Activated naive CD8-positive, alpha-beta T cell treated with anti-CD3 and anti-CD28 coated beads for 36 hours (primary cell): Measurements from ENCODE around the gene ZMYND11. TPM values are rescaled to one million over a fixed set of nuclear protein-coding genes. Genes with fewer than 3 reads are reported as not detected.
A peak's percentile ranks its signal among the peaks of the same experiment; 100 is the strongest.

Experiments
- DNase-seq: peaks from one replicate; pipeline ENCODE4 v3.0.0; 2021
- H3K27ac Mint-ChIP-seq: one replicate; pipeline ENCODE4 v1.8.0; 2022; ENCODE audit warnings: mild to moderate bottlenecking, moderate library complexity, mixed read lengths
- H3K27me3 Mint-ChIP-seq: one replicate; pipeline ENCODE4 v1.8.0; 2022; ENCODE audit warnings: mild to moderate bottlenecking, mixed read lengths
- H3K36me3 Mint-ChIP-seq: one replicate; pipeline ENCODE4 v1.8.0; 2021; ENCODE audit warnings: mild to moderate bottlenecking, mixed read lengths
- H3K4me1 Mint-ChIP-seq: one replicate; pipeline ENCODE4 v1.8.0; 2021; ENCODE audit warnings: mixed read lengths
- H3K4me3 Mint-ChIP-seq: one replicate; pipeline ENCODE4 v1.8.0; 2022; ENCODE audit warnings: mild to moderate bottlenecking, moderate library complexity, mixed read lengths
- H3K9me3 Mint-ChIP-seq: one replicate; pipeline ENCODE4 v1.8.0; 2022; ENCODE audit warnings: mixed read lengths
- total RNA-seq, 2 experiments: library from RNA; stranded (reverse); gene quantifications; one replicate each; pipeline ENCODE4 v1.2.3, GENCODE V29; 2021

ZMYND11 gene
- total RNA-seq, 2 experiments from 2014 or later, result 21.7 to 21.8 TPM

GRCh38 chr10:106740-107139 lies 28.5 kb upstream of the ZMYND11 start:
- Mint-ChIP-seq H3K4me1 (peaks cover 11% of the 10 kb centered on the region), H3K4me3 (no peak overlapping the region), H3K36me3 (no peaks in the 10 kb centered on the region), H3K9me3 (no peaks in the 10 kb centered on the region), H3K27ac (no peak overlapping the region), H3K27me3 (no peaks in the 10 kb centered on the region)
- peak; percentile 28 for DNase-seq

GRCh38 chr10:112246-112645 lies 23.0 kb upstream of the ZMYND11 start:
- Mint-ChIP-seq H3K4me1 (no peaks in the 10 kb centered on the region), H3K9me3 (peaks cover 8% of the 10 kb centered on the region), H3K4me3 (no peak overlapping the region), H3K27me3 (peaks cover 7% of the 10 kb centered on the region), H3K36me3 (no peaks in the 10 kb centered on the region), H3K27ac (no peak overlapping the region)
- DNase-seq, result no peak

GRCh38 chr10:124874-125273 lies 10.4 kb upstream of the ZMYND11 start:
- no peak overlapping the region for H3K27ac Mint-ChIP-seq
- peaks cover 7% of the 10 kb centered on the region for H3K4me1 Mint-ChIP-seq
- peaks cover 9% of the 10 kb centered on the region for H3K9me3 Mint-ChIP-seq
- H3K27me3 Mint-ChIP-seq, result peaks cover 20% of the 10 kb centered on the region
- peaks cover 6% of the 10 kb centered on the region for H3K36me3 Mint-ChIP-seq
- no peak for DNase-seq
- H3K4me3 Mint-ChIP-seq, result no peak overlapping the region

GRCh38 chr10:127612-128432 lies 7.4 kb upstream of the ZMYND11 start:
- DNase-seq, result no peak
- Mint-ChIP-seq H3K27ac (peak overlapping the region; percentile 84), H3K27me3 (peaks cover 11% of the 10 kb centered on the region), H3K36me3 (peaks cover 3% of the 10 kb centered on the region), H3K4me3 (peak overlapping the region; percentile 77), H3K4me1 (peaks cover 19% of the 10 kb centered on the region), H3K9me3 (peaks cover 3% of the 10 kb centered on the region)

DNA sequence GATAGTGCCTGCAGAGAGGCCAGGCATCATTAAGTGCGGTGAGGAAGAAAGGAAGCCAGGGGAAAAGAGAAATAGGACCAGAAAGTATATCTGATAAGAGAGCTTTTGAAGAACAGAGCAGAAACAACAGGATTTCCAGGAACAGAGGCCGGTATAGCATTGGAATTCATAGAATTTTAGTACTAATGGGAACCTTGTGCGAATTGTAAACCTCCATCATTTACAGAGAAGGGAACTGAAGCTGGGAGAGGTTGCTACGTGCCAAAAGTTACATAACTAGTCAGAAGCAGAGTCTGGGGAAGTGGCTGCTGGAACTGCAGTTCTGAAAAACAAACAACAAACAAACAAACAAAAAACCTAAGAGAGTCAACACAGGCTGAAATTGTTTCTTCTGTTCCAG lies 5.4 kb upstream of the ZMYND11 start:
- H3K4me1 Mint-ChIP-seq, result peaks cover 31% of the 10 kb centered on the region
- no peak overlapping the region for H3K4me3 Mint-ChIP-seq
- no peak overlapping the region for H3K27ac Mint-ChIP-seq
- peaks cover 3% of the 10 kb centered on the region for H3K36me3 Mint-ChIP-seq
- no peak for DNase-seq
- H3K27me3 Mint-ChIP-seq, result peaks cover 4% of the 10 kb centered on the region
- H3K9me3 Mint-ChIP-seq, result peaks cover 3% of the 10 kb centered on the region

- H3K36me3 Mint-ChIP-seq, result no peaks in the 10 kb centered on the region
- DNase-seq, result no peak
- no peaks in the 10 kb centered on the region for H3K27me3 Mint-ChIP-seq
- H3K4me1 Mint-ChIP-seq, result peaks cover 42% of the 10 kb centered on the region
- no peaks in the 10 kb centered on the region for H3K9me3 Mint-ChIP-seq
- peak overlapping the region; percentile 89 for H3K27ac Mint-ChIP-seq
- H3K4me3 Mint-ChIP-seq, result peak overlapping the region; percentile 84
These were observed 2.0 kb upstream of the ZMYND11 start for GRCh38 chr10:132946-133898.

- H3K4me1 Mint-ChIP-seq, result peaks cover 49% of the 10 kb centered on the region
- no peaks in the 10 kb centered on the region for H3K27me3 Mint-ChIP-seq
- peak overlapping the region; percentile 89 for H3K27ac Mint-ChIP-seq
- peak; percentile 43 for DNase-seq
- H3K36me3 Mint-ChIP-seq, result peaks cover 1% of the 10 kb centered on the region
- no peaks in the 10 kb centered on the region for H3K9me3 Mint-ChIP-seq
- H3K4me3 Mint-ChIP-seq, result peak overlapping the region; percentile 84
These were observed 766 bp upstream of the ZMYND11 start for GRCh38 chr10:134247-135131.

DNA sequence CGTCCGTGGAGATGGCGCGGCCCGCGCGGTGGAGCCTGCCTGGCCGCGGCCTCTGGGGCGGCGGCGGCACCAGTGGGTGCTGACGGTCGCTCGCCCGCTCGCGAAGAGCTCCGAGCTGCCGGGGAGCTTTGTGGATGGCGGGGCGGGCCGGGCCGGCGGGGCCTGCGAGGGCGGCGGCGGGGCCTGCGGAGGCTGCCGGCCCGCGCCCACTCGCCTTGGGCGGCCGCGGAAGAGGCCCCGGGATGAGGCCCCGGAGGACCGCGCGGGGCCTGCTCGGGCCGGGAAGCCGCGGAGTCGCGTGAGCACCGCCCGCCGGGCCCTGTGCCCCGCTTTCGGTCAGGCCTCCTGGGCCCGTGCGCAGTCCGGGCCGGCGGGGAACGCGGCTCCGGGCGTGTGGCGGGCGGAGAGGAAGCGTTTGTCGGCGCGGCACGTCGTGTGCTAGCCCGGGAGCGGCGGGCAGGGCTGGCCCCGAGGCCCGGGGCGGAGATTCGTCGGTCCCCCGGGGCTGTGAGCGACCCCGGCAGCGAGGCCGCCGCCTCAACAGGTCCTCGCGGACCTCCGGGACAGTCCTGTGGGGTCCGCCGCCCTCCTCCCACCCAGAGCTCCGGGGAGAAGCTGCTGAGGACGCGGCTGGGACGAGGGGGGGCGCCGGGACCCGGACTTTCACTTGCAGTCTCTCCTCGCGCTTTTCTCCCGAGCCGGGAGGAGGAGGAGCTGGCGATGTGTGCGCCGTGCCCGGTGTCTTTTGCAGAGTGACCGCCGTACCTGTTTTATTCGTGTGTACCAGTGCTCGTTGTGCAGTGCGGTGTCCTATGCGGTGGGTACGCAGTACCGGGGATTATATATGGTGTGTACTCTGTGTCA lies 578 bp downstream of the ZMYND11 start:
- Mint-ChIP-seq H3K27ac (peak overlapping the region; percentile 82), H3K27me3 (no peaks in the 10 kb centered on the region), H3K4me3 (peak overlapping the region; percentile 83), H3K36me3 (peaks cover 1% of the 10 kb centered on the region), H3K9me3 (no peaks in the 10 kb centered on the region), H3K4me1 (peaks cover 48% of the 10 kb centered on the region)
- DNase-seq, result peak; percentile 67

- peaks cover 1% of the 10 kb centered on the region for H3K36me3 Mint-ChIP-seq
- H3K9me3 Mint-ChIP-seq, result no peaks in the 10 kb centered on the region
- peak overlapping the region; percentile 82 for H3K27ac Mint-ChIP-seq
- no peaks in the 10 kb centered on the region for H3K27me3 Mint-ChIP-seq
- H3K4me3 Mint-ChIP-seq, result peak overlapping the region; percentile 83
- H3K4me1 Mint-ChIP-seq, result peaks cover 50% of the 10 kb centered on the region
- DNase-seq, result no peak
These were observed 1.2 kb downstream of the ZMYND11 start for GRCh38 chr10:136465-136762.

DNA sequence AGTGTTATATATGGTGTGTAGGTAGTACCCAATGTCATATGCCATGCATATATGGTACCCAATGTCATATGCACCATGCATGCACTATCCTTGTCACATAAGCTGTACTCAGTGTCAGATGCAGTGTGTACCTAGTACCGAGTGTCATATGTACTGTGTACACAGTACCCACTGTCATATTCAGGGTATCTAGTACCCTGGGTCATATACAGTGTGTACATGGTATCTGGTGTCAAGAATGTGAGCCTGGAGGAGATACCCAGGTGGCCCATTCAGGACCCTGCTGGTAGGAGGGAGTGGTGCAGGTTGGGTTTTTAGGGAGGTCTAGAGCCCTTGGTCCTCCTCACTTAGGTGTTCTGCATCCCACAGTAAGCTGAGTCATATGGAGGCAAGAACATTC lies 1.8 kb downstream of the ZMYND11 start:
- peak; percentile 52 for DNase-seq
- Mint-ChIP-seq H3K9me3 (no peaks in the 10 kb centered on the region), H3K4me1 (peaks cover 49% of the 10 kb centered on the region), H3K36me3 (peaks cover 1% of the 10 kb centered on the region), H3K27ac (no peak overlapping the region), H3K4me3 (peak overlapping the region; percentile 83), H3K27me3 (no peaks in the 10 kb centered on the region)

GRCh38 chr10:137606-138005 lies 2.4 kb downstream of the ZMYND11 start:
- peaks cover 51% of the 10 kb centered on the region for H3K4me1 Mint-ChIP-seq
- no peak overlapping the region for H3K27ac Mint-ChIP-seq
- H3K4me3 Mint-ChIP-seq, result no peak overlapping the region
- H3K27me3 Mint-ChIP-seq, result no peaks in the 10 kb centered on the region
- H3K36me3 Mint-ChIP-seq, result peaks cover 1% of the 10 kb centered on the region
- no peaks in the 10 kb centered on the region for H3K9me3 Mint-ChIP-seq
- DNase-seq, result no peak

DNA sequence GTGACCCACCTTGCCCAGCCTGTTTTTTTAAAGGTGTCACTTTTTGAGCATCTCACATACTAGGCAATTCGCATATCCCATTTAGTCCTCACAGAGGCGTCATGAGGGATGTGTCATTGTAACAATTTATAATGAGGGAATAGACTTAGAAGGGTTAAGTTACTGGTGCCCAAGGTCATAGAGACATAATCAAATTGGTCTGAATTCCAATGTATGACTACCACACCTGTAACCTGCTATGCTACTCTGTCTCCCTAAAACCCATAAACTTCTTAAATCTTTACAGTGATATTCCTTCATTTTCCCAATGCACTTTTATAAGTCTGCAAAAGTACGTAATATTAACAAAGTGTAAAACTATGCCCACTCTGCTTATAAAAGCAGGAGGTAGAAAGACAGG lies 7.1 kb downstream of the ZMYND11 start:
- DNase-seq, result no peak
- no peaks in the 10 kb centered on the region for H3K27me3 Mint-ChIP-seq
- H3K4me1 Mint-ChIP-seq, result peaks cover 57% of the 10 kb centered on the region
- peaks cover 17% of the 10 kb centered on the region for H3K36me3 Mint-ChIP-seq
- no peak overlapping the region for H3K4me3 Mint-ChIP-seq
- no peak overlapping the region for H3K27ac Mint-ChIP-seq
- peaks cover 8% of the 10 kb centered on the region for H3K9me3 Mint-ChIP-seq

GRCh38 chr10:152915-153314 lies 17.7 kb downstream of the ZMYND11 start:
- H3K9me3 Mint-ChIP-seq, result peaks cover 12% of the 10 kb centered on the region
- no peak for DNase-seq
- no peak overlapping the region for H3K27ac Mint-ChIP-seq
- H3K4me1 Mint-ChIP-seq, result peaks cover 22% of the 10 kb centered on the region
- no peak overlapping the region for H3K4me3 Mint-ChIP-seq
- peaks cover 31% of the 10 kb centered on the region for H3K36me3 Mint-ChIP-seq
- no peaks in the 10 kb centered on the region for H3K27me3 Mint-ChIP-seq

- no peak for DNase-seq
- Mint-ChIP-seq H3K27ac (no peak overlapping the region), H3K27me3 (no peaks in the 10 kb centered on the region), H3K4me1 (peaks cover 21% of the 10 kb centered on the region), H3K9me3 (peaks cover 12% of the 10 kb centered on the region), H3K4me3 (no peak overlapping the region), H3K36me3 (peaks cover 22% of the 10 kb centered on the region)
These were observed 19.1 kb downstream of the ZMYND11 start for GRCh38 chr10:154348-154747.
